GM18861 (cell line): ENCODE measurements around the gene MAPKAPK3.
A peak's percentile ranks its signal among the peaks of the same experiment; 100 is the strongest.

Source experiments
- ATAC-seq: cut with Tn5 transposase; IDR thresholded peaks from one replicate; pipeline ENCODE4 v1.9.1; 2021; ENCODE audit not compliant: unreplicated experiment

MAPKAPK3 gene

DNA sequence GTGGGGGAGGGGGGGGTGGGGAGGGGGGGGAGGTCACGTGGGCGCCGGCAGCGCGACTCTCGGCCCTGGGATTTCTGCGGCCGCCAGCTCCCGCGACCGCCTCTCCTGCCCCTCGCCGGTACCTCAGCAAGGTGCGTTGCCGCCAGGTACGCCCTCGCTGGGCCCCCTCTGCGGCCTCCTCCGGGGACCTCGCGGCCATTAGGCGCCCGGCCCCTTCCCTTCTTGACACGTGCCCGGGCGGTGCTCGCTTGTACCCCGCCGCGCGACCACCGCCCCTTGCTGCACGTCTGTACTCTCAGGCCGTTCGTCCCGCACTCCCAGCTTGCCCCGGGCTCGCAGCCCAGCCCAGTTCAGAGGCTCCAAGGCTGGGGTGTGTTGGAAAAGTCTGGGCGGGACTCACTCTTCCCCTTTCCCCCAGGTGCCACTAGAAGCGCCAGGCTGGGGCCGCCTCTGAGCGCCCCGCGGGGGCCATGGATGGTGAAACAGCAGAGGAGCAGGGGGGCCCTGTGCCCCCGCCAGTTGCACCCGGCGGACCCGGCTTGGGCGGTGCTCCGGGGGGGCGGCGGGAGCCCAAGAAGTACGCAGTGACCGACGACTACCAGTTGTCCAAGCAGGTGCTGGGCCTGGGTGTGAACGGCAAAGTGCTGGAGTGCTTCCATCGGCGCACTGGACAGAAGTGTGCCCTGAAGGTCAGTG is at the start of gene MAPKAPK3:
MAPKAPK3 (plus strand) TSS at position 56 of the 696 bp plus-strand sequence; CDS start at position 471, 415 bp downstream.
- peak; percentile 14 for ATAC-seq

DNA sequence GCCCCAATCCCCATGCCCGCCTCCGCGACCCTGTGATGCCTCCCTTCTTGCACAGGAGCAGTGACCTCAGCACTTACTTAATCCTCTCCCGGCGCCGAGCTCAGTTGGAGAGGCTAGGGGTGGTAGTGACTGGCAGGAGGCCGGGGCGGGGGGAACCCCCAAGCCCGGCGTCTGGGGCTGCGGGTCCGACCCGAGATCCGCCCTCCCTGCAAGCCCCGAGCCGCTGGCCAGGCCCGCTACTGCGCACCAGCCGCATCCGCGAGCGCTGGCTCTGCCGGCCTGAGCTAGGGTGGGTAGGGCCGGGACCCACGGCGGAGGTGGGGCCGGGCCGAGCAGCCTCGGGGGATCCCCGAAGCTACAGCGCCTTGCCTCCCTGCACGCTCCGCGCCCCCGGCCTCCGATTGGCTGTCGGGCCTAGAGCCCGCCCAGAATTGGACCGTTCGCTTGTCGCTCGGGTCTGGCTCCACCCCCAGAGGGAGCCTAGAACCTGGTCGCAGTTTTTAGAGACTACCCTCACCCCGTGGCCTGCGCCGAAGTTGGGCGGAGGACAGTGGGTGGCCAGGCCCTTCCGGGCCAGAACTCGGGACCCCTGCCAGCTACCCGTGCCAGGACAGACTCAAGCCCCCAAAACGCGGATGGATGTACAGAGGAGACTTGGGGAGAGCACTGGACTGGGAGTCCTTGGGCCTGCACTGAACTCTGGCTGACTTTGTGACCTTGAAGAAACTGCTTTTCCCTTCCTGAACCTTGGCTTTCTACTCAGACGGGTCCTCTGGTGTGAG is 49.4 kb upstream of the MAPKAPK3 start, which contains the start of gene C3orf18:
C3orf18 (minus strand) TSS at position 362 of the 782 bp plus-strand sequence. CDS start 2,048 bp downstream, outside the sequence.
- ATAC-seq, result peak; percentile 86

DNA sequence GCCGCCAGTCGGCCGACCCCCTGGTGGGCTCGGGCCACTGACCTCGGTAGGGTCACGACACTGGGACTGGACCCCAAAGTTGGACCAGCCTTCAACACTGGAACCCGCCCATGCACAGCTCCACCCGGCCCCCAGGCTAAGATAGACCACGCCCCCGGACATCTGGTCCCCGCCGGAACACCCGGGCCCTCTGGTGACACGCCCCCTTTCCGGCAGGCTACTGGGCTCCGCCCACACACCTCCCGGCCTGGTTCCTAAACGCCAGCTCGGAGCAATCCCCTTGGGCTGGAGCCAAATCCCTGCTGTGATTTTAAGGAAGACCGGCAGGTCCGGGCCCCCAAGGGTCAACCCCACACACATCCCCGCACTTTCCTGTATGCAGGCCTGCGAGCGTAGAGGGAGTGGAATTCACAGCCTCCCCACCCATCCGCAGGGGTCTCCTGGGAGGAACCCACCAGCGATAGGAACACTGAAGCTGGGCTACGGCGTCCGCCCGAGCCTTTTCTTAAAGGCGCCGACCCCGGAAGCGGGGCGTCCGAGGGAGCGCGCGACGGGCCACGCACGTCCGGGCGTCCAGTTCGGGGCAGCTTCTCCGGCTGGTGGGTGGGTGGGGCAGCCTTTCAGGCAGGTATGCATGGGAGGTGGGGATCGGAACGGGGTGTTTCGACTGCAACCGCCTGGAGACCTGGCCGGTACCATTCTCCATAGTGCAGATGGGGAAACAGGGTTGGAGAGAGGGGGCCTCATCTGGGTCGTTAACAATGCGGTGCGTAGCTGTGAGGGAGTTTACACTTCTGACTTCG is 47.8 kb upstream of the MAPKAPK3 start, which contains the start of gene HEMK1:
HEMK1 (plus strand) TSS at position 576 of the 803 bp plus-strand sequence. CDS start 1,583 bp downstream, outside the sequence.
- peak; percentile 50 for ATAC-seq

DNA sequence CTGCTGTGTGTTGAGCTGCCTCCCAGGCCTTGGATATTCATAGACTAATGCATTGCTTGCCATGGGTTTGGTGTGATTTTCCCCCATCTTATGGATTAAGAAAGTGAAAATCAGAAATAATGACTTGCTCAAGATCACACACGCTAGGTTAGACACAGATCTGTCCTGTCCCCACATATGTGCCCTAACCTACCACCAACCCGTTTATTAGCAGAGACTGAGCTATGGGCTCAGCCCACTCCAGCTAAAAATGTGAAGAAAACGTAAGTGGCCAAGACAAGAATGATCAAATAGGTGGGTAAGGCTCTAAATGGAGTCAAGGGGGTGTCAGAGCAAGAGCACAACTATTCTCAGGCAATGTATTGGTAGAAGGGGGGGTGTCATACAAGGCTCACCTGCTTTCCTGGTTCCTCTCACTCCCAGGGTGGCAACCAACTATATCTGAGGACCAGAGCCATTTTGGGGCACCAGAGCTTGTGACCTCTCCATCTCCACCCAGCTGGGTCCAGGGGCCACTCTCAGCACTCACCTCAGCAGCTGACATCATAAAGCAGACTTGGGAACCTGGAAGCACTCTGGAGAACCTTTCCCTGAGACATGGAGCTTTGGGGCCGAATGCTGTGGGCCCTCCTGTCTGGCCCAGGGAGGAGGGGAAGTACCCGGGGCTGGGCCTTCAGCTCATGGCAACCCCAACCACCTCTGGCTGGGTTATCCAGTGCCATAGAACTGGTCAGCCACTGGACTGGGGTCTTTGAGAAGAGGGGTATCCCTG is 46.3 kb upstream of the MAPKAPK3 start:
- no peak for ATAC-seq

DNA sequence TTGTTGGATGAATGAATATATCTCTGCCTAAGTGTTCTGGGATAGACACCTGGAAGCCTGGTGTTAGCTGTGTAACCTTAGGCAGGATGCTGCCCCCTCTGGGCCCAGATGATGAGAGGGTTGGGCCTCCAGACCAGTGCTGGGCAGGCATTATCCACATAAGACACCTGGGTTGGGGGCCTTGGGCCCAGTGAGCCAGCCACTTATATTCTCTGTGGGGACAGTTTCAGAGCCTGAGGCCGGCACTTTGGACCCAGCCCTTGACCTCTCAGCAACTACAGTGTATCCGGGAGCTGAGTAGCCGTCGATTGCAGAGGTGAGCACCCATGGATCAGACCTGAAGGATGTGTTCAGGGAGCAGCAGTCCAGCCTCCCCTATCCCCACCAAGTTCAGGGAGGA is 45.5 kb upstream of the MAPKAPK3 start:
- no peak for ATAC-seq

- no peak for ATAC-seq
These were observed 44.8 kb upstream of the MAPKAPK3 start for GRCh38 chr3:50572158-50572557.

DNA sequence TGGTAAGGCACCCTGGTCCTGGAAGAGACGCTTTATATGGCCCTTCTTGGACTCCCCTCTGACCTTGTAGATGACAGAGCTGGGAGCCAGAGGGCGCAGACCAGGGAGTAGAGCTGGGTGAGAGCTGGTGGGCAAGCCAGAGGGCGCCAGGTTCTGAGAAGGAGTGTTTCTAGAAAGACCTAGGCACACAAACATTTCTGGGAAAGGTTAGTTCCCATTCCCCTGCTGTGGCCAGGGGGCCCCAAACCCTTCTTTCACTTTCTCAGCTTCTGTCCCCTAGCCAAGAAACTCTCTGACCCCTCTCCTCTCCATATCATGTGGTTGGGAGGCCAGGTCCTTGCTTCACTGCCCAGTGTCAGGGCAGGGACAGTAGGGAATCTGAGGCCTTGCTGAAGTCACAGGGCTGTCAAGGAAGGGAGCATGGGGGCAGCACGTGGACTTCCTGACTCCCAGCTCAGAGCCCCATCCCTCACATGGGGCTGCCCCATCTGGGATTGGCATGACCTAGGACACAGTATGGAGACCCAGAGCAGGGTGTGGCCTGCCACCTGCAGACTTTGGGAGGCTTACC is 44.1 kb upstream of the MAPKAPK3 start:
- ATAC-seq, result no peak

DNA sequence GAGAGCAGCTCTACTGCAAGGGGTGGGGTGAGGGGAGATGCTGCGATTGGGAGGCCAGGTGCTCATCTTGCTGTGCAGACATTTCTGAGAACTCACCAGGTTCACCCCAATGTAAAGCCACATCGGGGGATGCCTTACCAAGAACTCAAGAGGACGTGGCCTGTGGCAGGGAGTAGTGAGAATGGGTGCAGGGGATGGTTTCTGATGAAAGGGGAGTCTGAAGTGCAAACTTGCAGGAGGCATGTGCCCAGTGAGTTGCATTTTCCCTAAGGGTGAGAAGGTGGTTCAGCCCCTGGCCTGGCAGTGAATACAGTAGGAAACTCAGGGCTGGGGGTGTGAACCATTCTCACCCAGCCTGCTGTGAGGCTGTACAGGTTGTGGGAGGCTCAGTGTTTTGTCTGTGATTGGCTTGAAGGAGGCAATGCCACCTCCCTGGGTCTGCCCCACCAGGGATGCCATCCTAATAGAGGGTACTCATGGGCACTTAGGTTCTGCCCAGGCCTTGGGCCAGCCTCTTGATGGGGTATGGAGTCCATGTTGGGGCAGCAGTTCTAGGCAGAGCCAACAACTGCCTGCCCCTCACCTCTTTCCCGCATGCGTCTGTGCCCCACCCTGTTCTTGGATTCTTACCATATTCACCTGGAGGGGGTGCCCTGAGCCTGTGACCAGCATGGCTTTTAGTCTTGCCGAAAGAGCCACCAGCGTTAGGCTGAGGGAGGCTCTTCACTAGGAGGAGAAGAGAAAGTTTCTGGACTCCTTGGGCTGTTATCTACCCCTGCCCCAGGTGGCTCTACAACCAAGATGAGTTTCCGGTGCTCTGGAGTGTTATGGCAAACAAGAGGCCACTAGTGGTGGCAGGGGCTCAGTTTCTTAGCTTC is 43.1 kb upstream of the MAPKAPK3 start:
- ATAC-seq, result no peak

- ATAC-seq, result no peak
These were observed 42.5 kb upstream of the MAPKAPK3 start for GRCh38 chr3:50574444-50574831.

DNA sequence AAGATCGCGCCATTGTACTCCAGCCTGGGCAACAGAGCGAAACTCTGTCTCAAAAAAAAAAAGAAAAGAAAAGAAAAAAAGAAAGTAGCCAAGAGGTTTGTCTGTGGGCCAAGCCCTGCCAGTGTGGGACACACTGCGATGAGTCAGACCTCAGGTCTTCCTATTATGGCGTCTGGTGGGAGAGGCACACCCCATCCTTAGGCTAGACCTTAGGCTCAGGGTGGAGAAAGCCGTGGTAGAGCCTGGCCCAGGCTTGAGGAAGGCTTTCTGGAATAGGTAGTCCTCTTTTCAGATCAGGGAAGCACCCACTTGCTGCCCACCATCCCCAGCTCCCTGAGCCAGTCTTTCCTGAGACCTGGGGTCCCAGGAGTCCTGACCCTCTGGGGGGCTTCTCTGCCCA is 41.6 kb upstream of the MAPKAPK3 start:
- no peak for ATAC-seq

GRCh38 chr3:50577348-50577747 is 39.6 kb upstream of the MAPKAPK3 start:
- no peak for ATAC-seq

DNA sequence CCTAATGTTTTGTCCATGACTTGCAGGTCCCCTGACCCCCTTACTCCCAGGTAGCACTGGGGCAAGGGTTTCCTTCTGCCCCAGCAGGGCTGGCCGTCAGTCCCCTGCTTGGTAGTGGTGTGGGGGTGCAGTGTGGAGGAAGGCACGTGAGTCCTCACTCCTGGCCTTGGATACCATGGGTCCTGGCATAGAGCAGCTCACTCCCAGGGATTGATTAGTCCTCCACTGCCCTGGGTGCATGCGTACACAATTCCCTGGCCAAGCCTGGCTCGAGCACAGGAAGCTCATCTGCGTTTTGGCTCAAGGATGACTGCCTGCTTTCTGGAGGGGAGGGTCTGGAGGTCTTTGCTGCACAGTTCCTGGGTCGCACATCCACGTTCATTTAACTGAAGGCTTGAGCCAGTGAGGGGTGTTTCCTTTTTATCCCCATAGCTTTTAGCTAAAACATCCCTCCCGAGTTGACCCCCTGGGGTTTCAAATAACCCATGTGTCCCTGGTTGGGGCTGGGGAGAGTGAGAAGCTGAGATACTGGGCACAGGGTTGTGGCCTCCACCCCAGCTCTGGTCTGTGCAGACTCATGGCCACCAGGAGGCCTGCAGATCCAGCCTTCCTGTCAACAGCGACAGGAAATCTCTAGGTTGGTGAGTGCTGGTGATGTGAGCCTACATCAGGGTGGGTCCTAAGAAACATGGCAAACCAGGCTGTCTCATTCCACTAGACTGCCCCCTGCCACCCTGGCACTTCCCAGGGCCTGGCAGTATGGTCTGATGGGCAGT is 36.1 kb upstream of the MAPKAPK3 start:
- ATAC-seq, result no peak

DNA sequence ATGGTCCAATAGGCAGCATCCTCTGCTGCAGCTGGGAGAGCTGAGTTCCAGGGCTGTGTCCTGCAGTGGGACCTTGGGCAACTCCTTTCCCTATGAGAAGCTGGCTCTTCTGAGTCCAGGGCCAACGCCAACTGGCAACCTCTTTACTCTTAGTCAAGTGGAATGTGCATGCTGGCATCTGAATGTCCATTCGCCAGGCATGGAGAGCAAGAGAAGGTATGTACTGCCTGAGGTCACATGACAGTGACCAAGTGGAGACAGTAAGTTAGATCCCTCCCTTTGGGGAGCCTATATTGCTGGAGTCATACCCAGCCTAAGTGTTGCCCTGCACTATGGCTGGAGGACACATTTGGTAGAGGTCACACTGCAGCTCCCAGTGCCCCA is 35.5 kb upstream of the MAPKAPK3 start:
- no peak for ATAC-seq

GRCh38 chr3:50582083-50582482 is 34.9 kb upstream of the MAPKAPK3 start:
- no peak for ATAC-seq

- ATAC-seq, result no peak
These were observed 33.1 kb upstream of the MAPKAPK3 start for GRCh38 chr3:50583897-50584296.

DNA sequence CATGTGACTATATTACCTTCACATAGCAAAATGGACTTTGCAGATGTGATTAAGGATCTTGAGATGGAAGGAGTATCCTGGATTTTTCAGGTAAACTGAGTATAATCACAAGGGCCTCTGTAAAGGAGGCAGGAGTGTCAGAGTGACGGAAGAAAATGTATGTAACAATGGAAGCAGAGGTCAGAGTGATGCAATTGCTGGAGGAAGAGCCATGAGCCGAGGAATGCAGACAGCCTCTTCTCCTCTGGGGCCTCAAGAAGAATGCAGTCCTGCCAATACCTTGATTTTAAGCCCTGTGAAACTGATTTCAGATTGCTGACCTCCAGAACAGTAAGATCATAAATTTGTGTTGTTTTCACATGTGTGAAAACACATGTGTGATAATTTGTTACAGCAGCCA is 32.6 kb upstream of the MAPKAPK3 start:
- no peak for ATAC-seq

GRCh38 chr3:50585919-50586762 is 30.8 kb upstream of the MAPKAPK3 start:
- no peak for ATAC-seq

DNA sequence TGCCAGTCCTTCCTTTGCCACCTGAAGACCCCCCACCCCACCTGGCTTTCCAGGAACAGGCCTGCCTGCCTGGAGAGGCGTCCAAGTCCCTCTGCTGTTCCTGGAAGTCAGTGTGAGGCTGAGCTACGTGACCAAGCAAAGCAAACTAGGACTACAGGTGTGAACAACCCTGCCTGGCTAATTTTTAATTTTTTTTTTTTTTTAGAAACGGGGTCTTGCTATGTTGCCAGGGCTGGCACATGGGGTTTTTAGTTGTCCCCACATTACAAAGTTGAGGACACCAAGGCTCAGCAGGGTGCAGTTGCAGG is 30.2 kb upstream of the MAPKAPK3 start:
- ATAC-seq, result no peak
